ENCODE data around the gene PRPF6.

The PRPF6 gene

DNA sequence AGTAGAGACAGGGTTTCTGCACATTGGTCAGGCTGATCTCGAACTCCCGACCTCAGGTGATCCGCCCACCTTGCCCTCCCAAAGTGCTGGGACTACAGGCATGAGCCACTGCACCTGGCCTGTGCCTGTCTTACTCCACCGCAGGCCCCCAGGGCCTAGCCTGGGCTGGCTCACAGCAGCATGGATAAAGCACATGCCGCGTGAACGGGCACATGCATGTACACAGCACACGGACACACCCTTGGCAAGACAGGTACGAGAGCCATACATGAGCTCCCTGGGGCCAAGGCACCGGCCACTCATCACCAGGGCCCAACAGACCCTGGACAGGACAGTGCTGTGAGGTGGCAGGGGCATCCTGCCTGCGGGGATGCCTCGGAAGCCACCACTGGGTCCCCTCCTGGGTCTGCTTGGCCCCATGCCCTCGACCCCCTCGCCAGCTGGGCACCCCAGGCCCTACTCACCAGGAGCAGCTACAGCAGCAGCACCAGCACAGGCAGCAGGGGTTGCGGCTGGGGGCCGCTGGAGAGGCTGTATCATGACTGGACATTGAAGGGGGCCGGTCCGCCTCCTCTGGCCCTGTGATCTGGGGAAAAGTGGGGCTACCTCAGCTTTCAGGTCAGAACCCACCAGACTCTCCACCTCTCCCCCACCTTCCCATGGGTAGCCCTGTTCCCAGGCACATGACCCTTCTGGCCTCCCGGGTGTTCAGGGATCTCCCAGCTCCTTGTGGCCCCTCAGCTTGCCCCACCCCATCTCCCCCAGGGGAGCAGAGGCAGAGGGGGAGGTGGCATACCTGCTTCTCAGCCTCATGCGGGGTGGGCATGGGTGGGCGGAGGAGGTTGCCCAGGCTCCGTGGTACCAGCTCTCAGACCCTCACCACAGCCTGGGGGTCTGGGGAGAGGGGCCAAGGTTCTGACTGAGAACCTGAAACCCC is 95.4 kb downstream of the PRPF6 start:
- H3K27ac ChIP-seq, result peak overlapping the region in 1 of 2 donors; percentile 92
- H3K4me3 ChIP-seq, result peak overlapping the region; percentile 80
- no peak for TF ChIP-seq CTCF (IDR thresholded peaks at IDR 0.05)
- DNase-seq (ENCODE audit: low spot score), result no peak

DNA sequence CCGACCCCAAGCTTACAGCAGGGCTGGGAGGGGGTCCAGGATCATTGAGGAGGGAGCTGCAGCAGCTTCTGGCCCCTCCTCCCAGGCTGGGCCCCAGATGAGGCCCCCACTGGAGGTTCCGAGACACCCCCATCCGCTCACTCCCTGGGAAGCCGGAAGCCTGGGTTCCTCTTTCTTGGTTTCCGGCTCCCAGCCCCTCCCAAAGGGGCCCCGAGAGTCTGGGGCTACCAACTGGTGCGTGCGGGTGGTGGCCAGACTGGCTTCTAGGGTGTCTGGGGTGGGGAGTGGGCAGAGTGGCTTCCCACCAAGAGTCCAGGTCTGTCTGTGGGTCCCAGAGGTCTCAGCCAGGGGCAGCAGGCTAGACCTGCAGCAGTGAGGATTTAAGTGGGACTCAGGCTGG is 96.2 kb downstream of the PRPF6 start:
- H3K4me3 ChIP-seq, result peak overlapping the region; percentile 80
- H3K27ac ChIP-seq, result peak overlapping the region in 1 of 2 donors; percentile 92
- TF ChIP-seq CTCF (IDR thresholded peaks at IDR 0.05), result no peak
- DNase-seq (ENCODE audit: low spot score), result no peak

DNA sequence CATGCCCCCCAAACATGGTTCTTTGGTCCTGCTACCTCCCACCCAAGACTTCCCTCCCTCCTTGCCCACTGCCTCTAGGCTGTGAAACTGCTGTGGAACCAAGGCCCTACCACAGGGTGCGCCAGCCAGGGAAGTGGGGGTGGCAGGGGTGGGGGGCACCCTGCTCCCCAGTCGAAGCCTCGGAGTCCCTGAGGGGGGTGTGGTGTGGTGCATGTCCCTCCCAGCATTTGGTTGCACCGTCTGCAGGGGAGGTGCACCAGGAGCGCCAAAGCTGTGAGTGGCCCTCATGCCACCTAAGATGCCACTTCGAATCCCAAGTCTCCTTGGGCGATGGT is 96.6 kb downstream of the PRPF6 start:
- peak overlapping the region in 1 of 2 donors; percentile 92 for H3K27ac ChIP-seq
- no peak for TF ChIP-seq CTCF (IDR thresholded peaks at IDR 0.05)
- no peak for DNase-seq (ENCODE audit: low spot score)
- H3K4me3 ChIP-seq, result peak overlapping the region; percentile 80

DNA sequence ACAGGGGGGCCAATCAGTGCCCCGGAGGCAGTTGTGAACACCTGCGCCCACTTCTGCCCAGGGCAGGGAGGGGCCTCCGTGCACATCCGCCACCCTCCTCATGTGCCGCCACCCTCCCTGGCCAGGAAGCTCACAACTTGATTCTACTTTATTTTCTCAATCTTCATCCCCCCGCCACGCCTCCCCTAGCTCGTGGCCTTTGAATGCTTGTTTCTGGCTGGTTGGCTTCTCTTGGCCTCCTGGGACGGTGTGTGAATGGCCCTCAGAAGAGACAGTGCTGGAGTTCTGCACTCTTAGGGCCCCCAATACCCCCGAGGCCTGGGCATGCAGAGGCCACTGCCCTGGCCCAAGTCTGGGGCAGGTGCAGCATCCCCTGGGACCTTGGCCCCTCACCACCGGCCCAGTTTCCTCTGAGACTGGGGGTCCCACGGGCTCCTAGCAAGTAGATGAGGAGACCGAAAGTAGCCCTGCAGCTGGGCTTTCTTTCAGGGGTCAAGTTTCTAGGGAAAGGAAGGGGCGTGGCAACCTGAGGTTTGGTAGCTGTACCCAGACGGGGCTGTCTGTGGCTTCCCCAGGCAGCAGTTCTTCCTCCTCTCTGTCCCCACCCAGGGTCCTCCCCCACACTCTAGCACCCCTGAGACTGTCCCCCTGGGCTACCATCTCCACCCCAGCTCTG is 97.1 kb downstream of the PRPF6 start:
- Histone ChIP-seq H3K4me3 (peak overlapping the region; percentile 80), H3K27ac (peak overlapping the region in 1 of 2 donors; percentile 92)
- TF ChIP-seq CTCF (IDR thresholded peaks at IDR 0.05), result no peak
- no peak for DNase-seq (ENCODE audit: low spot score)

- peak overlapping the region; percentile 80 for H3K4me3 ChIP-seq
- no peak for TF ChIP-seq CTCF (IDR thresholded peaks at IDR 0.05)
- DNase-seq (ENCODE audit: low spot score), result no peak
- H3K27ac ChIP-seq, result peak overlapping the region; percentile 58 to 92
Measured at GRCh38 chr20:64078934-64079272, 98.0 kb downstream of the PRPF6 start.

- Histone ChIP-seq H3K4me3 (peak within 1 kb of the TSS; percentile 80), H3K27ac (peak within 1 kb of the TSS; percentile 58 to 92)
- TF ChIP-seq CTCF (IDR thresholded peaks at IDR 0.05), result no peak
- no peak for DNase-seq (ENCODE audit: low spot score)
Measured at GRCh38 chr20:64079273-64080012, 98.5 kb downstream of the PRPF6 start, which contains the start of gene RGS19. Gene RGS19, minus strand, starts transcription at chr20:64079518. Its CDS starts 2,632 bp downstream, at chr20:64076886.
